IMR-90 (cell line): ENCODE results near the gene SLC24A3. TPM values are rescaled to one million over a fixed set of nuclear protein-coding genes. Genes with fewer than 3 reads are reported as not detected.

Experiments
- ATAC-seq: fragments of 200-7000 bp; cut with Tn5 transposase; 2 replicates; pipeline ENCODE4 v1.9.1; 2020; ENCODE audit warnings: low read depth, mild to moderate bottlenecking, moderate library complexity
- BruUV-seq: library from RNA; stranded (reverse); fragments of 400-500 nt; replicated peaks from 2 replicates; lab custom pipeline; 2021; lab: Mats Ljungman, UMichigan
- CTCF ChIA-PET: fragments of 300-600 bp; formaldehyde crosslinking; extraction: SDS; loops from one replicate; lab custom pipeline; 2021; ENCODE audit warnings: antibody characterized with exemption; lab: Yijun Ruan, JAX
- POLR2A ChIA-PET: fragments of 300-600 bp; sonication (Branson Sonifier 250); formaldehyde crosslinking; loops from one replicate; lab custom pipeline; 2022; ENCODE audit warnings: antibody characterized with exemption; ENCODE audit not compliant: unreplicated experiment; lab: Charles Lee
- DNase-seq: peaks from one replicate; pipeline ENCODE4 v3.0.0; 2013
- H2AFZ ChIP-seq: replicated peaks from 2 replicates; pipeline ENCODE3; 2013; ENCODE audit warnings: low read length, mild to moderate bottlenecking; ENCODE audit not compliant: poor library complexity
- H2AK5ac ChIP-seq: 2 replicates; pipeline ENCODE4 v1.6.1; 2013; ENCODE audit warnings: low read depth, low read length, inconsistent platforms
- H2AK9ac ChIP-seq: replicated peaks from 2 replicates; pipeline ENCODE3; 2013; ENCODE audit warnings: mild to moderate bottlenecking, low read depth, low read length, moderate library complexity; ENCODE audit not compliant: poor library complexity
- H2BK120ac ChIP-seq: 2 replicates; pipeline ENCODE4 v1.6.1; 2013; ENCODE audit warnings: low read depth, low read length, inconsistent platforms
- H2BK15ac ChIP-seq: 3 replicates; pipeline ENCODE4 v1.6.1; 2013; ENCODE audit warnings: low read depth, low read length, inconsistent platforms
- H2BK20ac ChIP-seq: 2 replicates; pipeline ENCODE4 v1.6.1; 2013; ENCODE audit warnings: low read depth, mild to moderate bottlenecking, inconsistent platforms, low read length, moderate library complexity
- H2BK5ac ChIP-seq: 2 replicates; pipeline ENCODE4 v1.6.1; 2013; ENCODE audit warnings: mild to moderate bottlenecking, low read depth, low read length, inconsistent platforms; ENCODE audit not compliant: poor library complexity, severe bottlenecking
- H3K14ac ChIP-seq: replicated peaks from 2 replicates; pipeline ENCODE4 v1.6.1; 2013; ENCODE audit warnings: low read depth, low read length, inconsistent platforms
- H3K18ac ChIP-seq: 2 replicates; pipeline ENCODE4 v1.6.1; 2013; ENCODE audit warnings: low read depth, low read length, control low read depth
- H3K23ac ChIP-seq: 2 replicates; pipeline ENCODE4 v1.6.1; 2013; ENCODE audit warnings: low read depth, low read length, inconsistent platforms
- H3K27ac ChIP-seq: 2 replicates; pipeline ENCODE4 v1.5.1; 2013; ENCODE audit warnings: mild to moderate bottlenecking, control low read depth, low read length; ENCODE audit not compliant: insufficient read depth
- H3K27me3 ChIP-seq: 2 replicates; pipeline ENCODE4 v1.6.1; 2013; ENCODE audit warnings: low read length; ENCODE audit not compliant: control insufficient read depth, insufficient read depth
- H3K36me3 ChIP-seq: 2 replicates; pipeline ENCODE4 v1.6.1; 2013; ENCODE audit warnings: low read length, mixed read lengths; ENCODE audit not compliant: control insufficient read depth, insufficient read depth
- H3K4ac ChIP-seq: 2 replicates; pipeline ENCODE4 v1.6.1; 2013; ENCODE audit warnings: low read depth, low read length, inconsistent platforms
- H3K4me1 ChIP-seq: 2 replicates; pipeline ENCODE4 v1.6.1; 2013; ENCODE audit warnings: low read length, mixed read lengths; ENCODE audit not compliant: control insufficient read depth, insufficient read depth
- H3K4me2 ChIP-seq: 2 replicates; pipeline ENCODE4 v1.6.1; 2013; ENCODE audit warnings: low read depth, mild to moderate bottlenecking, control low read depth, low read length, moderate library complexity
- H3K4me3 ChIP-seq: 2 replicates; pipeline ENCODE4 v1.5.1; 2013; ENCODE audit warnings: low read depth, mild to moderate bottlenecking, control low read depth, low read length, moderate library complexity; ENCODE audit not compliant: insufficient read depth
- H3K56ac ChIP-seq: 2 replicates; pipeline ENCODE4 v1.6.1; 2013; ENCODE audit warnings: low read length, inconsistent platforms; ENCODE audit not compliant: insufficient read depth; ENCODE audit errors: extremely low read depth
- H3K79me1 ChIP-seq, 2 experiments: 2 replicates each; pipeline ENCODE4 v1.6.1; 2013; ENCODE audit warnings: low read length in 2 of 2, inconsistent platforms in 1 of 2, low read depth in 1 of 2
- H3K9ac ChIP-seq: 2 replicates; pipeline ENCODE4 v1.6.1; 2013; ENCODE audit warnings: low read depth, low read length, control low read depth
- H3K9me1 ChIP-seq: 2 replicates; pipeline ENCODE4 v1.6.1; 2013; ENCODE audit warnings: low read length, inconsistent platforms; ENCODE audit not compliant: insufficient read depth
- H3K9me3 ChIP-seq: 2 replicates; pipeline ENCODE4 v1.6.1; 2013; ENCODE audit warnings: low read length; ENCODE audit not compliant: control insufficient read depth, insufficient read depth
- H4K20me1 ChIP-seq: 2 replicates; pipeline ENCODE4 v1.6.1; 2013; ENCODE audit warnings: low read length, inconsistent platforms; ENCODE audit not compliant: insufficient read depth
- H4K5ac ChIP-seq: 2 replicates; pipeline ENCODE4 v1.6.1; 2013; ENCODE audit warnings: mild to moderate bottlenecking, low read depth, low read length, control low read depth
- H4K8ac ChIP-seq, 2 experiments: 2 replicates each; pipeline ENCODE4 v1.6.1; 2013; ENCODE audit warnings: low read depth in 2 of 2, low read length in 2 of 2, control low read depth in 1 of 2, inconsistent platforms in 1 of 2
- H4K91ac ChIP-seq: 2 replicates; pipeline ENCODE4 v1.6.1; 2013; ENCODE audit warnings: low read depth, low read length, inconsistent platforms; ENCODE audit not compliant: insufficient read depth
- MAFK ChIP-seq: IDR thresholded peaks from 2 replicates; pipeline ENCODE4 v1.6.1; 2012; ENCODE audit warnings: low read depth, low read length, improper control_type of control experiment
- MAZ ChIP-seq: IDR thresholded peaks from 2 replicates; pipeline ENCODE4 v1.6.1; 2012; ENCODE audit warnings: low read depth, mild to moderate bottlenecking, low read length, improper control_type of control experiment, moderate library complexity, borderline replicate concordance
- NFE2L2 ChIP-seq: fragments of 150-350 bp; IDR thresholded peaks from 2 replicates; pipeline ENCODE4 v1.6.1; 2016; ENCODE audit warnings: low read depth, mild to moderate bottlenecking, low read length
- POLR2A ChIP-seq: IDR thresholded peaks from 2 replicates; pipeline ENCODE4 v1.6.1; 2012; ENCODE audit warnings: mild to moderate bottlenecking, low read depth, low read length
- RAD21 ChIP-seq: IDR thresholded peaks from 2 replicates; pipeline ENCODE4 v1.6.1; 2012; ENCODE audit warnings: low read length, improper control_type of control experiment
- RCOR1 ChIP-seq: IDR thresholded peaks from 2 replicates; pipeline ENCODE4 v1.6.1; 2012; ENCODE audit warnings: mild to moderate bottlenecking, low read length, improper control_type of control experiment; ENCODE audit not compliant: insufficient replicate concordance
- WGBS, 2 experiments: methylation state at CpG; one replicate each; pipeline versions ENCODE4 v1.1.5 to v1.1.7; 2013; ENCODE audit warnings: missing lambda C conversion rate in 2 of 2; ENCODE audit not compliant: insufficient read length in 1 of 2; ENCODE audit errors: extremely low coverage in 2 of 2; 5-methylcytosine and 5-hydroxymethylcytosine counted together
- dilution Hi-C: fragments of 300-500 bp; cut with HindIII; formaldehyde crosslinking; loops from one replicate; pipeline ENCODE4 v1.14.3; 2018; ENCODE audit warnings: low sequenced_read_pairs; ENCODE audit not compliant: unreplicated experiment
- in situ Hi-C: fragments of 300-500 bp; cut with MboI; formaldehyde crosslinking; loops from 3 replicates; pipeline ENCODE4 v1.14.3; 2019; ENCODE audit warnings: low sequenced_read_pairs, inconsistent platforms, mixed read lengths
- intact Hi-C: fragments of 100-400 bp; cut with micrococcal nuclease; formaldehyde crosslinking; loops from 2 replicates; pipeline ENCODE4 v1.10.0; 2022
- polyA plus RNA-seq, 3 experiments: library from polyadenylated mRNA; depleted of rRNA; stranded (reverse); fragments of >200 nt; gene quantifications; 2 replicates each; pipeline ENCODE4 v1.2.3, GENCODE V29; 2012; ENCODE audit warnings: low replicate concordance in 1 of 3
- total RNA-seq: library from RNA; depleted of rRNA; stranded (reverse); fragments of >200 nt; gene quantifications from 2 replicates; pipeline ENCODE4 v1.2.3, GENCODE V29; 2012

SLC24A3 gene
- total and polyA plus RNA-seq, 2 of the 4 experiments (the other 2 are of a cell fraction): not detected

GRCh38 chr20:19378058-19378457 lies 165.6 kb downstream of the SLC24A3 start:
- intact Hi-C loops: no loop called here
- no peak for ATAC-seq
- Histone ChIP-seq H2BK5ac (no peak overlapping the region), H3K36me3 (no peaks in the 10 kb centered on the region), H3K14ac (no peak overlapping the region), H4K91ac (no peak overlapping the region), H3K4me1 (no peaks in the 10 kb centered on the region), H3K27ac (no peak overlapping the region), H2BK15ac (no peak overlapping the region), H4K20me1 (no peaks in the 10 kb centered on the region), H3K79me1 (no peaks in the 10 kb centered on the region), H2AK5ac (no peak overlapping the region), H4K5ac (no peak overlapping the region), H3K4ac (no peak overlapping the region), H2AFZ (no peak overlapping the region), H3K9ac (no peak overlapping the region), H3K56ac (no peak overlapping the region), H2BK20ac (no peak overlapping the region), H3K9me1 (no peaks in the 10 kb centered on the region), H4K8ac (no peak overlapping the region), H2BK120ac (no peak overlapping the region), H3K9me3 (no peaks in the 10 kb centered on the region), H3K4me2 (no peak overlapping the region), H3K23ac (no peak overlapping the region), H3K4me3 (no peak overlapping the region), H3K18ac (no peak overlapping the region), H2AK9ac (no peak overlapping the region), H3K27me3 (no peaks in the 10 kb centered on the region)
- CTCF ChIA-PET: no interaction called here
- BruUV-seq: no TSS peak
- POLR2A ChIA-PET: no interaction called here
- no peak for TF ChIP-seq POLR2A
- no peak for TF ChIP-seq MAZ
- no peak for TF ChIP-seq RCOR1
- no peak for TF ChIP-seq RAD21
- TF ChIP-seq MAFK: no peak
- no peak for TF ChIP-seq NFE2L2
- no CpG with 5 or more reads among the region's 3 CpGs for WGBS, 2 experiments
- DNase-seq: no peak
- dilution Hi-C loops: no loop called here
- in situ Hi-C loops: no loop called here
